GM18873 (cell line): ENCODE data around the gene ZBED2.
"Not testable (repeated sequence)": the region's sequence is repeated elsewhere in the genome, so short reads cannot be mapped to it uniquely, and the experiment has no call there.

Experiments
- ATAC-seq: cut with Tn5 transposase; IDR thresholded peaks from one replicate; pipeline ENCODE4 v1.9.1; 2021; ENCODE audit warnings: mild to moderate bottlenecking, moderate library complexity, moderate number of reproducible peaks; ENCODE audit not compliant: unreplicated experiment, low FRiP score

The ZBED2 gene

DNA sequence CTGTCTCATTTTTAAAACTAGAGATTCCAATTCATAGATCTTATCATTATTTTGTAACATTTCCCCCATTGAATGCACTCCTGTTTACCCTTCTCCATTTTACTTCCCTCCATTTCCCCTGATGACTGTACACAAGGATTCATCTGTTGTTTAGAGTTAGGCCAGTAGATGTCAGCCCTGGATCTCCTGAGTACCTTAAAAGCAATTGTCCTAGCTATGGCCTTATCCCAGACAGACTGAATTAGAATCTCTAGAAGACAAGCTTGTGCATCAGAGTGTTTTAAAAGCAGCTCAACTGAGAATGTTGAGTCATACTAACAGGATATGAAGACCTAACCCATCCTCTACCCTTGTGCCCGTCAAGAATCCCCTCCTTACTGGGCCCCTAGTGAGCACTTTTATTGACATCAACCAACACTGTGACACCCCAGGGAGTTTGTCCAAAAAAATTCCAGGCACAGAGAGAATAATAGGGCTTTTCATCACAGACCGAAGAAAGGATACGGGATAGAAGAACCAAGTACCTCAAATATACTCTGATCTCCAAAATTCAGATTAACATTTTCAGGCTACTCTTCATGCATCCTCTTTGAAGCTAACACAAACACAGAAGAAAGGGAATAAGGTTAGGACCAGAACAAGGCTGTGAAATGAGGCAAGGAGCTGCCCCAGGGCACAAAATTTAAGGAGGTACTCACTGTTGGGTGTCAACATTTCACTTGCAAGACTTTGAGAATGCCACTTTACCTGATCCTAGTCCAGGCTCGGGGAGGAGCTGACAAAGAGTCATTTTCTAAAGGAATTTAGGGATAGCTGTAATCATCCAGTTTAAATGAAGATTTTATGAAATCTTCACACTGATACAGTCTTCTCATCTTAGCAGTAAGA lies 17.1 kb downstream of the ZBED2 start:
- ATAC-seq, result peak; percentile 97

DNA sequence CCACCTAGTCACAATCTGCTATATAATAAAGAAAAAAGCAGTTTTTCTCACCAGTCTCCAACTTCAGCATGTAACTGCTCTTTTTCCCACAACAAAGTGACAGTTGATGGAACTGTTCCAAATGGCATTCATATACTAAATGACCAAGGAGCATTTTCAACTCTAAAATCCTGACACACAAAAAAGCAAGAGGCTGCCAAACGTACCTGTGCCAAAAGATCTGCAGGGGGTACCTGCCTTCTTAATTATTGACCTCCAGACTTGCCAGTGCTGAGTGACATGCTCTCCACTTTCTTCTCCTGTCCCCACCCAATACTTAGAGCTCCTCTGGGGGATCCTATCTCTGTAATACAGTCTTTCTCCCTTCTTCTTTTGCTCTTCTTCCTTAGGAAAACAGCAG lies 18.0 kb downstream of the ZBED2 start:
- no peak for ATAC-seq

GRCh38 chr3:111571907-111572460 lies 23.2 kb downstream of the ZBED2 start:
- no peak for ATAC-seq

DNA sequence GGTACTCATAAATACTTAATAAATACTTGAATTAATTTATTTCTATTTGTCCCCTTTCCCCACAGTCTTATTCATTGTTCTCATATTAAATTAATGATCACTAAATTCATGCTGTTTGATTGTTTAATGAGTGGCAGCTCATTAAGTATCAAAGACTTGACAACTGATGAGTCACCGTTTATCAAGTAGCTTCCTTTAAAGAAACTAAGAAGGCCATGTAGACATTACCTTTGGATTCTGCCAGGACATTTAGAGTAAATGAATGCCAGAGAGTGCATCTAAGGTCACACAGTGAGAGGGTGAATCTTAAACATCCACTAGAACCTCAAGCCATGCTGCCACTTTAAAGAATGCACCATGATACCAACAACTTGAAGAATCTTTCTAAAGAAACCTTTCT lies 23.9 kb downstream of the ZBED2 start:
- ATAC-seq, result no peak

DNA sequence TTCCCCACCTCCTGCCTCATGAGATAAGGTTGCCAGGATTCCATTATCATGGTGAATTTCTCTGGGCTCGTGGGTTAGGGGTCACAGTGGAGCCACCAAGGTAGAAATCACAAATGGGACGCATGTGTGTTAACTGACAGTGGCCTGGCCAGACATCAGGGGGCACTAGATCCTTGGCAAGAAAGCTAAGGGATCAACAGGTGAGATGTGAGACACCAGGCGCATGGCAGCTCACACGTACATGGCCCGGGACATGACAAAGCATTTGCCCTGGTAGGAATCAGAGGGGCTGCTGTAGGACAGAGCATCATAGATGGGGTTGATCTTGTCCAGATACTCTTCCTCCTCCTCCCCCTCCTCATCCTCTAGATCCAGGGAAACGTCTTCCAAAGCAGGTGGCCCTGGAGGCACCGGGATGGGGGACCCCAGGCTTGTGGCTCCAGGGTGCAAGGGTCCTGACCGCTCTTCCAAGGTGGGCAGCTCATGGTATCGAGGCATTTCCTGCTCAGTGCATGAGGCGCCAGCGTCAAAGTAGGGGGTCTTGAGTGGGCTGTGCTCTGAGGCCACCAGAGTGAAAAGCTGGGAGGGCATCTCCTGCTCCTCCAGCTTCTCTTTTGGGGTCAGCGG lies 24.6 kb downstream of the ZBED2 start:
- ATAC-seq, result no peak

GRCh38 chr3:111568911-111569310 lies 26.2 kb downstream of the ZBED2 start:
- ATAC-seq, result no peak

DNA sequence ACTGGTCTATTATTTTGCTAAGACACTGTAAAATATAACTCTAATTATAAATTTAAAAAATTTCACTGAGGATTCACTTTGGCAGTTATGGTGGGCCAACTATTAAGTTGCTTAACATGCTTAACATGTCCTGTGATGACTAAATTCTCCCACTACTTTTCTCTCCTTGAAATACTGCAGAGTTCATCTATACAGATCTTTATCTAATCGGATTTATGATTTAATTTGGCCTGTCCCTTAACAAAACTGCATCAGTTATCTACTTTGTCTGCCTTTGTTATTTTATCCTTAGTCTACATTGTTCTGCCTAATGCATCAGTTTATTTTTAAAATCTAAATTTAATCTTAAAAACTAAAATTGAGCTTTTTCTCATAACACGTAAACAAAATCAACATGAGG lies 26.8 kb downstream of the ZBED2 start:
- ATAC-seq, result no peak

- ATAC-seq, result no peak
Measured at GRCh38 chr3:111566844-111567243, 28.3 kb downstream of the ZBED2 start.

GRCh38 chr3:111561902-111562301 lies 33.2 kb downstream of the ZBED2 start:
- ATAC-seq, result not testable (repeated sequence)

DNA sequence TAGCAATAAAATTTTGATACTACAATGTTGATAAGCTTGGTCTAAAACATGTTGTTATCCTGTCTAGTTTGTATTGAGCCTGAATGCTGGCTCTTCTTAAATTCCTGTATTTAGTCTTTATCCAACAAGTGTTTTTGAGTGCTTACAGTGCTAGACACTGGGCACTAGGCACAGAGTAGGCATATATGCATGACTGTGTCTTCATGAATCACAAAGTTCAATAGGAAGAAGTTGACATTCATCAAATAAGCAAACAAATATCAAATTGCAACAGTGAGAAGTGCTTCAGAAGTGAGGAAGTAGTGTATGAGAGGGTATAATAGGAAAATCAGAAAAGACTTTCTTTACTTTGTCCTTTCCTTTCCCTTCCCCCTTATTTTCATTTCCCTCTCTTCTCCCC lies 46.4 kb downstream of the ZBED2 start:
- ATAC-seq, result no peak

GRCh38 chr3:111548092-111548491 lies 47.1 kb downstream of the ZBED2 start:
- peak; percentile 55 for ATAC-seq

- ATAC-seq, result peak; percentile 89
Measured at GRCh38 chr3:111547631-111548030, 47.5 kb downstream of the ZBED2 start.

DNA sequence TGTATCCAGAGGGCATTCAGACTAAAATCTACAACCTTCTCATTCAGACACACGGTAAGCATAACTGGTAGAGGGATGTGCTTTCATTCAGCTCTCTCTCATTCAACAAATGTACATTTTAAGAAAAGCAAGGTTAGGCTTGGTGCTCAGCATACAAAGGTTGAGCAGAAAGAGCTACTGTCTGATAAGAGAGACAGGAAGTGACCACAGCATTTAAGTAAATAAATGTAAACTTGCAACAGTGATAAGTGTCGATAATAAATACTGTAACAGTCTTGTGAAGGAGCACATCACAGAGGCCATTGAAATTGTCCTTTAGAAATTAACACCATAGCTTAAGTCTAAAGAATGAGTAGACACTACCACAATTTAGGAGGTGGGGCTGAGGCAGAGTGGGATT lies 49.8 kb downstream of the ZBED2 start:
- no peak for ATAC-seq
